Left lobe of liver (tissue), 2 donors: Measurements from ENCODE around the gene KIF1B. TPM values are rescaled to one million over a fixed set of nuclear protein-coding genes. Genes with fewer than 3 reads are reported as not detected.

ENCODE experiments used
- ATAC-seq: fragments of 200-7000 bp; cut with Tn5 transposase; one replicate; pipeline ENCODE4 v1.9.1; 2020; ENCODE audit warnings: mild to moderate bottlenecking, moderate library complexity
- DNase-seq: peaks from one replicate; pipeline ENCODE4 v3.0.0-alpha.2; 2020; ENCODE audit warnings: low spot score
- total RNA-seq: library from RNA; stranded (reverse); gene quantifications from one replicate; pipeline ENCODE4 v1.2.1, GENCODE V29; 2021
- donor health status: DM: no; HTN: no; CAD: no; lungs with moderate emphysema.
- donor health status: DM: no; HTN: yes; CAD: no.

Gene KIF1B, protein sequence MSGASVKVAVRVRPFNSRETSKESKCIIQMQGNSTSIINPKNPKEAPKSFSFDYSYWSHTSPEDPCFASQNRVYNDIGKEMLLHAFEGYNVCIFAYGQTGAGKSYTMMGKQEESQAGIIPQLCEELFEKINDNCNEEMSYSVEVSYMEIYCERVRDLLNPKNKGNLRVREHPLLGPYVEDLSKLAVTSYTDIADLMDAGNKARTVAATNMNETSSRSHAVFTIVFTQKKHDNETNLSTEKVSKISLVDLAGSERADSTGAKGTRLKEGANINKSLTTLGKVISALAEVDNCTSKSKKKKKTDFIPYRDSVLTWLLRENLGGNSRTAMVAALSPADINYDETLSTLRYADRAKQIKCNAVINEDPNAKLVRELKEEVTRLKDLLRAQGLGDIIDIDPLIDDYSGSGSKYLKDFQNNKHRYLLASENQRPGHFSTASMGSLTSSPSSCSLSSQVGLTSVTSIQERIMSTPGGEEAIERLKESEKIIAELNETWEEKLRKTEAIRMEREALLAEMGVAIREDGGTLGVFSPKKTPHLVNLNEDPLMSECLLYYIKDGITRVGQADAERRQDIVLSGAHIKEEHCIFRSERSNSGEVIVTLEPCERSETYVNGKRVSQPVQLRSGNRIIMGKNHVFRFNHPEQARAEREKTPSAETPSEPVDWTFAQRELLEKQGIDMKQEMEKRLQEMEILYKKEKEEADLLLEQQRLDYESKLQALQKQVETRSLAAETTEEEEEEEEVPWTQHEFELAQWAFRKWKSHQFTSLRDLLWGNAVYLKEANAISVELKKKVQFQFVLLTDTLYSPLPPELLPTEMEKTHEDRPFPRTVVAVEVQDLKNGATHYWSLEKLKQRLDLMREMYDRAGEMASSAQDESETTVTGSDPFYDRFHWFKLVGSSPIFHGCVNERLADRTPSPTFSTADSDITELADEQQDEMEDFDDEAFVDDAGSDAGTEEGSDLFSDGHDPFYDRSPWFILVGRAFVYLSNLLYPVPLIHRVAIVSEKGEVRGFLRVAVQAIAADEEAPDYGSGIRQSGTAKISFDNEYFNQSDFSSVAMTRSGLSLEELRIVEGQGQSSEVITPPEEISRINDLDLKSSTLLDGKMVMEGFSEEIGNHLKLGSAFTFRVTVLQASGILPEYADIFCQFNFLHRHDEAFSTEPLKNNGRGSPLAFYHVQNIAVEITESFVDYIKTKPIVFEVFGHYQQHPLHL (N-terminal part only)
- total RNA-seq = 28.5 TPM

DNA sequence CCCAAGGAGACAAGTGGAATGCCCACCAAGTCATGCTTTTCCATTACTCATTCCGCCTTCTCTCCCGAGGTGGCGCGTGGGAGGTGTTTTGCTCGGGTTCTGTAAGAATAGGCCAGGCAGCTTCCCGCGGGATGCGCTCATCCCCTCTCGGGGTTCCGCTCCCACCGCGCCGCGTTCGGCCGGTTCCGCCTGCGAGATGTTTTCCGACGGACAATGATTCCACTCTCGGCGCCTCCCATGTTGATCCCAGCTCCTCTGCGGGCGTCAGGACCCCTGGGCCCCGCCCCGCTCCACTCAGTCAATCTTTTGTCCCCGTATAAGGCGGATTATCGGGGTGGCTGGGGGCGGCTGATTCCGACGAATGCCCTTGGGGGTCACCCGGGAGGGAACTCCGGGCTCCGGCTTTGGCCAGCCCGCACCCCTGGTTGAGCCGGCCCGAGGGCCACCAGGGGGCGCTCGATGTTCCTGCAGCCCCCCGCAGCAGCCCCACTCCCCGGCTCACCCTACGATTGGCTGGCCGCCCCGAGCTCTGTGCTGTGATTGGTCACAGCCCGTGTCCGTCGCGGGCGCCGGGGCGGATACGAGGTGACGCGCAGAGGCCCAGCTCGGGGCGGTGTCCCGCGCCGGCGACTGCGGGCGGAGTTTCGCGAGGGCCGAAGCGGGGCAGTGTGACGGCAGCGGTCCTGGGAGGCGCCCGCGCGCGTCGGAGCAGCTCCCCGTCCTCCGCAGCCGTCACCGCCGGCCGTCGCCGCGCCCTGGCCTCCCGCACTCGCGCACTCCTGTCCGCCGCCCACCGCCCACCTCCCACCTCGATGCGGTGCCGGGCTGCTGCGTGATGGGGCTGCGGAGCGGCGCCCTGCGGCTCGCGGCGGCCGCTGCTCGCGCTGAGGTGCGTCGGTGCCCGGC lies at the start of gene KIF1B:
TSS of gene KIF1B (plus strand) at position 666 of the 906 bp plus-strand sequence. CDS start 21,759 bp downstream, outside the sequence.
- ATAC-seq (peak; percentile 92), DNase-seq (peak; percentile 100)

DNA sequence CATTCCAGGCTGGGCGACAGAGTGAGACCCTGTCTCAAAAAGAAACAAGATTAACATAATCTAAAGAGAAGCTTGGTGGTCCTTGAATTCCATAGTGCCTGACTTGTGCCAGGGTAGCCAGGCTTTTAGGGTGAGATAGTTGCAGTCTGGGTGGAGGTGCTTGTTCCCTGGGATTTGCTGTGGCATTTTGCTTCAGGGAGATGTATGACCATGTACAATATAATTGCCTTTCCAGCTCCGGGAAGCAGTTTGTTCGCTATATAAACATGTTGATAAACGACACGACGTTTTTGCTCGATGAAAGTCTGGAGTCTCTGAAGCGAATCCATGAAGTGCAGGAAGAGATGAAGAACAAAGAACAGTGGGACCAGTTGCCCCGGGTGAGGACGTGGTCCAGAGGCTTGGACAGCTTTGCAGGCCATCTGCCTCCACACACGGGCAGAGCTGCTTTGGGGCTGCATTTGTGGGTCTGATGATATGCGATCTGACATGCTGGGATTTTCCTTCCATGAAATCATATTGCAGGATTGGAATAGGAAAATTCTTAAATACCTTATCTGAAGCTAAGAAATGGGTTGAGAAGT lies 49.4 kb upstream of the KIF1B start:
- ATAC-seq = no peak
- no peak for DNase-seq

DNA sequence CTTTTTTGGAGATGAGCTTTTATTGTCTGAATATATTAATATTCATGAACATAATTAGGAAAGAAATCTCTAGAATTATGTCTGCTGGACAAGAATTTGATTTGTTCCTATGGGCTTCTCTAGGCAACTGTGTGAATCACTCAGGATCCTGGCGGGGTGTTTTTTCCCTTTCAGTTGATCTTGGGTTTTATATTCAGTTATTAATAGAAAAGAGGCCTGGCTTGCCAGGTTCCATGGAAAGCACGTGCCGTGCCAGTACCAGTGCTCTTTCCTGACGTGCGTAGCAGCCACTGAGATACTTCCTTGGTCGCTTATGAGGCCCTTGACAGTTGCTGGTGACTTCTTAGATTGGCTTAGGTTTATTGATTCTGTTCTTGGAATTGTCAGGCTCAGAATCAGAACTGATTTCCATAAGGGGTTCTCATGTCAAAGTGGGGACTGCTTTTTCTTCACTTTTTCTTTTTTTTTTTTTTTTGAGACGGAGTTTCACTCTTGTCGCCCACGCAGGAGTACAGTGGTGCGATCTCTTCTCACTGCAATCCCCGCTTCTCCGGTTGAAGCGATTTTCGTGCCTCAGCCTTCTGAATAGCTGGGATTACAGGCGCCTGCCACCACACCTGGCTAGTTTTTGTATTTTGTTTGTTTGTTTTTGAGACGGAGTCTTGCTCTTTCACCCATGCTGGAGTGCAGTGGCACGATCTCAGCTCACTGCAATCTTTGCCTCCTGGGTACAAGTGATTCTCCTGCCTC lies 48.7 kb upstream of the KIF1B start:
- DNase-seq (no peak), ATAC-seq (no peak)

DNA sequence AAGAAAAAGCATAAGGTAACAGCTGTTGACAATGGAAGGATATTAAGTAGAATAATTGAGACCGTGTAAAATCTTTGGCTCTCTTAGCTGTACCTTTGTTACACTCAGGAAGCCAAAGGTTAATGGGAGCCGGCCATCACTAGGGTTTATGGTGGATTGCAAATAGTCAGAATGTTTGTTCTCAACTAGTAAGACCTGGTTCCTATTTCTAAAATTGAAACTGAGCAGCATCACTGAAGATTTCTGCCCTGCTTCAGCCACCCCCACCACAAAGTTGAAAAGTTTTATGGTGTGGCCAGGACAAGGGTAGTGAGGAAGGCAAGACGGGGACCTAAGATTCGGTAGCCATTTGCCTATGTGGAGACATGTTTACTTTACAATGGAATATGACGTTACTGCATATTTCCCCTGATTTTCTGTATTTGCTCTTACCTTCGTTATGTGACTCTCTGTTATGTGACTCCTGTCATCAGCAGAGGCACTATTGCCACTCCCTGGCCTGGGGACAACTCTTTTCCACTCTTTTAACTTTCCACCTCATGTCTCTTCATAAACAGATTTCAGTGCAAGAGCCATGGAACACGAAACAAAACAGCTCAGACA lies 41.4 kb upstream of the KIF1B start:
- DNase-seq (no peak), ATAC-seq (no peak)

DNA sequence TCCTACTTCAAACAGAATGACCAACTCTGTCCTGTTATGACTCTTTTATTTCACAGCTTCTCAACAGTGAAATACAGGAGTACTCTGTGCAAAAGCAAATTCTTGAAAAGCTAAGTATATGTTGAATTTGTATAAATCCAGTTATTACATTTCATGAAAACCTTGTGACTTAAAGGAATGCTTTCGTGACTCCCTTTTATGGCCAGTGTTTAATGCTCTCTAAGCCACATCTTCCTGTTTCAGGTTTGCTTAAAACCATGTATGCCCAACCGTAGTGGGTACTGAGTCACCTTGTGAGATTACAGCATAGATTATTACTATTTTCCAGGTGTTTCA lies 40.2 kb upstream of the KIF1B start:
- DNase-seq (no peak), ATAC-seq (no peak)

DNA sequence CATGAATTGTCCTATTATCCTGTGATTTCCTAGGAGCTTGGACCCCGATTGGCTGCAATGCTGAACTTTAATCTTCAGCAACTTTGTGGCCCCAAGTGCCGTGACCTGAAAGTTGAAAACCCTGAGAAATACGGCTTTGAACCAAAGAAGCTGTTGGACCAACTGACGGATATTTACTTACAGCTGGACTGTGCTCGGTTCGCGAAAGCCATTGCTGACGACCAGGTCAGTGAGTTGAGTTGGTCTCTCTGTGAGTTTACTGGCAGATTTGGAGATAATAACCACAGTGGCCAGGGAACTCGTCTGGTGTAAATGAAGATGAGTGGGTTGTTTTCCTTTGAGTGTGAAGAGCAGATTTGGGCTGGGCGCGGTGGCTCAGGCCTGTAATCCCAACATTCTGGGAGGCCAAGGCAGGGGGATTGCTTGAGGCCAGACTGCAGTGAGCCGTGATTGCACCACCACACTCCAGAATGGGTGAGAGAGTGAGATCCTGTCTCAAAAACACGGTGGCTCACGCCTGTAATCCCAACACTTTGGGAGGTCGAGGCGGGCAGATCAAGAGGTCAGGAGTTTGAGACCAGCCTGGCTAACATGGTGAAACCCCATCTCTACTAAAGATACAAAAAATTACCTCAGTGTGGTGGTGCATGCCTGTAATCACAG lies 39.1 kb upstream of the KIF1B start:
- no peak for DNase-seq
- ATAC-seq = peak; percentile 43

DNA sequence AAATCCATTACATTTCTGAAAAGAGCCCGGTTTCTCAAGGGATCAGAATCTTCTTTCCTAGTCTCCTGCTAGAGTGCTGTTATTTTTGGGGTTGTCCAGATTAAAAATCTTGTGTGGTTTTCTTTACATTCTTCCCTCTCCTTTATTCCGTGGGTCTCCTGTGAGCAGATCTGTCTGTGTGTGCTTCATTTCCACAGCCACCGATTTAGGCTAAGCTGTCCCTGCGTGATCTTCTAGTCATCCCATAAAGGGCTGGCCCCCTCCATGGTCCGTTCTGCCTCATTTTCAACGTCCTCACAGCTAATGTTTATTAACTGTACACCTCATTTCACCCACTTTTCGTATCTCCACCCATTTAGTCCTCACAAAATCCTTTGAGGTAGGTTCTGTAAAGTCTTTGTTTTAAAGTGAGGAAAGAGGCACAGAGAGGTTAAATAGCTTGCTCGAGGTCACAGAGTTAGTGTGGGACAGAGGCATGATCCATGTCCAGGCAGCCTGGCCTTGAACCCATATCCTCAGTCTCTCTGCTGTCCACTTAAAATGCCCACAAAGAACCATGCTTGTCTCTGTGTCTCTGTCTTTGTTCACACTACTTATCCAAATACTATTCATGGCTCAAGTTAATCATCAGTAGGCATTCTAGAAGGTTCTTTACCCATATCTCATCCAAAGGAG lies 38.2 kb upstream of the KIF1B start:
- no peak for DNase-seq
- no peak for ATAC-seq

DNA sequence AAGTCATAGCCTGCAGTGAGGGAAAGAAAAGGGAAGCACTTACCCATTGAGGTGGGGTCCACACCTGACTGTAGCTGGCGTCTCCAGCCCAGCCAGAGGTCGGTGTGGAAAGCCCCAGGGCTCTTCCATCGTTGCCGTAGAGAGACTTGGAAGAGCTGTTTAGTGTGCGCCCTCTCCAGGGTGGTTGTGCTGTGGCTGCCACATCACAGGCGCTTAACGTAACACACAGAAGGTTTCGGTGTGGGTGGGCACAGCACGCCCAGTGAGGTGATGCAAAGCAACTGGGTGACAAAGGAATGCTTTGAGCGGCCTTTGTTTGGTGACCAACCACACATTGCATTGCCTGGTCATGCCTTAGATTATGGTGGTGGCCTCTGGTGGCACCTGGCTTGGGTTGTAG lies 36.8 kb upstream of the KIF1B start:
- no peak for ATAC-seq
- no peak for DNase-seq

DNA sequence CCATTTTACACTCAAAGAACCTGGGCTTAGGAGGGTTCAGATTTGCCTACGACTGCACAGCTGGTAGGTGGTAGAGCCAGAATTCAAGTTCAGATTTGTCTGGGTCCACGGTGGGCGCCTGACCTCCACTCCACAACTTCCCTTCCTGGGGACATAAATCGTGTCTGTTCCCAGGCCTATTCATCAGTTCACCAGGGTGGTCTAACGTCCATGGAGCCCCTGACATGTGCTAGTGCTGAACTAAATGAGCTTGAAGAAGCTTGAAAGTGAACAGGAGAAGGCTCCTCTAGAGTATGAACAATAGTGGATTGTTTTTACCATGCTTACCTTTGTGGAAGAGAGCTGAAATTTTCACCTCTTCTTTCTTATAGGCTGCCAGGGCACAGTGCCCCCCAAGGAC lies 32.5 kb upstream of the KIF1B start:
- DNase-seq = no peak
- no peak for ATAC-seq

DNA sequence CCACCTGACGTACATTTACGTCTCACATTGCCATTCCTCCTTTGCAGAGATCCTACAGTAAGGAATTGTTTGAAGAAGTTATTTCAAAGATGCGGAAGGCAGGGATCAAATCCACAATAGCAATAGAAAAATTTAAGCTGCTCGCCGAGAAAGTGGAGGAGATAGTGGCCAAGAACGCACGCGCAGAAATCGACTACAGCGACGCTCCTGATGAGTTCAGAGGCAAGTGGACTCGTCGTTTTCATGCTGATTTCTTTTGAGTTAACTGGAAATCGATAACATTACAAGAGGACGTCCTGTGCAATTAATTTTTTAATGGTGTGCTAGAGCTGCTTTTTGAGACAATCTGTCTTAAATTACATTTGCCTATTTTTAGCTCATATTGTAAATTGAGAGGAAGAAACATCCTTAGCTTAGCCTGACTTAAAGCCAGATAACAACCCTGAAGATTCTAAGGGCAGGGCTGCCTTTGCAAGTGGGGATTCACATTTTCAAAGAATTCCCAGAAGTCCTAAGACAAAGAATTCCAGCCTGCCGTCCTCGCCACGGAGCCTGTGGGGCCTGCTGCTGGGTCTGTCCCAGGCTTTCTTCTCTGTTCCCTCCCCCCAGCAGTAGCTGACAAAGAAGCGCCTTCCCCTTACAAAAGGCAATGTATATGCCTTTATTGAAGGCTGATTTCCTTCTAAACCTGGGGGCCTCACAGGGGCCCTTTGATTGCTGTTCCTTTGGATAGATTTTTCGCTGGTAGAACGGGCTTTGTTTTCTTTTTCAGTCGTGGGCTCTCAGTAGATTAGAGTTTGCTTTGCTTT lies 31.6 kb upstream of the KIF1B start:
- DNase-seq (no peak), ATAC-seq (no peak)

DNA sequence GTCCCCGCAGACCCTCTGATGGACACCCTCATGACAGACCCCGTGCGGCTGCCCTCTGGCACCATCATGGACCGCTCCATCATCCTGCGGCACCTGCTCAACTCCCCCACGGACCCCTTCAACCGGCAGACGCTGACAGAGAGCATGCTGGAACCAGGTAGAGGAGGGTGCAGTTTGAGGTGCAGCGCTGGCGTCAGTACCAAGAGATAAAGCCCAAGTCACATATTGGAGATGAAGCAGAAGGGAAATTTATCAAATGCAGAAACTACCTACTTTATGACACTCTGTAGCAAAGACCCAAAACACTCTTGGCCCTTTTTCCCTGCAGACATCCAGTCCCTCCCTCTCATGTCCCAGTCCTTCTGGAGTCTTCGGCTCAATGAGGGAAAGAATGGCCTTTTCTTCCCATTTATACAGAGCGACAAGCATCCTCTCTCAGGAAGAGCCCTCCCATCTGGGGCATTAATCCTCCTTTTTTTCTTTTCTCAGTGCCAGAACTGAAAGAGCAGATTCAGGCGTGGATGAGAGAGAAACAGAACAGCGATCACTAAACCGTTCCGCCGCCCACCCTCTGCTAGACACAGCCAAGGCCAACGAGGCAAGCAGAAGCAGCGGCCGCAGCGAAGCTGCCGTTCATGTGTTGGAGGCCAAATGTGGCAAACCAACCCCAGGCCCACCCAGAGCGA lies 30.8 kb upstream of the KIF1B start:
- DNase-seq = no peak
- ATAC-seq = no peak

DNA sequence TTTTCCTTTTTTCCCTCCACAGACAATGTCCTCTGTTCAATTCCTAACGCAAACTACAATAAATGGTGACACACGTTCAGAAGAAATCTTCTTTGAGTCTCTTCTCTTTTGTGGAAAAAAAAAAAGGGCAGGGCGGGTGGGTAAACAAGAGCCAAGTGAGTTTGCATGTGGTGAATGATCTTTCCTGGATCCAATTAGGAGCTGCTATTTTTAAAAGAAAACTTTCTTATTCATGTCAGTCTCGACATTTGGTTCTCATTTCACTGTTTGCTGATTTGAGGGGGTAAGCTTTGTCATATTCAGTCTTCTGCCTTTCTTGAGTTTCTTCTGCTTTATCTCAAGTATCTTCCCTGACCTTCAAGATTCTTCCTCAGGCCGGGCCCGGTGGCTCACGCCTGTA lies 29.2 kb upstream of the KIF1B start:
- DNase-seq (no peak), ATAC-seq (no peak)

DNA sequence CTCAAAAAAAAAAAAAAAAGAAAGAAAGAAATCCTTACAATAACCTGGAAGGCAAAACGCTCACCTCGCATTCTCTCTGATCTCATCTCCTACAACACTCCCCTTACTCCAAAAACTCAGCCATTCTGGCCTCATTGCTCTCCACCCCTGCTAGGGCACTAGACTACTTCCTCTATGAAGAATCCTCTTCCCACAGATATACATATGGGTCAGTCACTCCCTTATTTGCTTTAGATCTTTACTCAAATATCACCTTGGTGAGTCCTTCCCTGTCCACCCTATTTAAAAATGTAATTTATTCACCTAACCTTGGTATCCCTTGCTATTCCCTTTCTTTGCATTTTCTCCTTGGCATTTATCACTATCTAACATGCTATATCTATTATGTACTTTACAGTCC lies 24.6 kb upstream of the KIF1B start:
- ATAC-seq = no peak
- DNase-seq = no peak

DNA sequence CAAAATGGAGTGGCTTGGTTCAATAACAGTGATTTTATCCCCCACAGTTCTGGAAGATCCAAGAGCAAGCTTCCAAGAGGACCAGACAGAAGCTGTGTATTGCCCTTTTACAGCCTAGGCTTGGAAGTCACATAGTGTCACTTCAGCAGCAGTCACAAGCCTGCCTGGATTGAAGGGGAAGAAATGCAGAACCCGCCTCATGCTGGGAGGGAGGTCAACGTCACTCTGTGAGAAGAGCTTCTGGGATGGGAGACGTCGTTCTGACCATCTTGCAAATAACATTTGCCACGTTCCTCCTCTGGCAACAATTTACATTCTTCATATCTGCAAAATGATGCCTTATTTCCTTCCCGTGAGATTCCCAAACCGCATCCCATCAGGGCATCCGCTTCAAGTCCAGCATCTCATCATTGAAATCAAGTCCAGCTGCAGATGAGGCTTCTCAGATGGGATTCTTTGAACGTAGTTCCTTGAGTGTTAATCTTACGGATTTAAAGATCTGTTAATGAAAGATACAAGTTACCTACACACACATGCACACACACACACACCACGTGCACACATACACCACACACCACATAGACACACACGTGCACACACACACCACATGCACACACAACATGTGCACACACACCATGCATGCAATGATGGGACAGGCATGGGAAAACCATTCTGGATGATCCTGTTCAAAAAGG lies 23.9 kb upstream of the KIF1B start:
- ATAC-seq (peak; percentile 23), DNase-seq (no peak)

DNA sequence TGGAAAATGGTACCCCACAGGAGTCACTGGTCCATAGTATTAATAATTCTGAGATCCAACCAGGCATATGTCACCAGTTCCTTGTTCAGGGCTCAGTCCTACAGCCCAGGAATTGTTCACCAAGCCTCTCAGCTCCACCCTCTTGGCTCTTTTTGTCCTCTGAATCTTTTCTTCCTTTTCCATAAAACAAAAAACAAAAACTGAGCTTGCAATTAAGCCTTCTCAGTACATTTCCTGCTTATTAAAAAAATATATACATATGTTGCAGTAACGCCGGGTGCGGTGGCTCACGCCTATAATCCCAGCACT lies 23.4 kb upstream of the KIF1B start:
- ATAC-seq = no peak

DNA sequence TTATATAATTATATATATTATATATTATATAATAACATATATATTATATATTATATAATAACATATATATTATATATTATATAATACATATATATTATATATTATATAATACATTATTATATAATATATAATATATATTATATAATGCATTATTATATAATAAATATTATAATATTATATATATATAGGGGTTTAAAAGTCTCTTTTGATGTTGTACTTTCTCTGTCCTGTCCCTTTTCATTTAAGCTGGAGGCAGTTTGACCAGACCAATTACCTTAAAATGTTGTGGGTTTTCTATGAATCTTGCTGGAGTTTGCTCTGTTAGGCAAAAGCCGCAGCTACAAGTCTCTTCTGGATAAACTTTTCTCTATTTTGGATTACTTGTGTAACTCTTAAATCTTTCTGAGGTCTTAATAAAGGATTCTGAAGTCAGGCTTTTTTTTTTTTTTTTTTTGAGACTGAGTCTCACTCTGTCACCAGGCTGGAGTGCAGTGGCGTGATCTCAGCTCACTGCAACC lies 22.2 kb upstream of the KIF1B start:
- DNase-seq (no peak), ATAC-seq (no peak)

More for the DNA sequence above, 23.4 kb upstream of the KIF1B start:
- no peak for DNase-seq
